GM21423 (cell line): ENCODE data around the gene U2AF1L4.

Experiments
- ATAC-seq: cut with Tn5 transposase; IDR thresholded peaks from one replicate; pipeline ENCODE4 v1.9.1; 2021; ENCODE audit warnings: mild to moderate bottlenecking, moderate library complexity; ENCODE audit not compliant: unreplicated experiment

The U2AF1L4 gene

DNA sequence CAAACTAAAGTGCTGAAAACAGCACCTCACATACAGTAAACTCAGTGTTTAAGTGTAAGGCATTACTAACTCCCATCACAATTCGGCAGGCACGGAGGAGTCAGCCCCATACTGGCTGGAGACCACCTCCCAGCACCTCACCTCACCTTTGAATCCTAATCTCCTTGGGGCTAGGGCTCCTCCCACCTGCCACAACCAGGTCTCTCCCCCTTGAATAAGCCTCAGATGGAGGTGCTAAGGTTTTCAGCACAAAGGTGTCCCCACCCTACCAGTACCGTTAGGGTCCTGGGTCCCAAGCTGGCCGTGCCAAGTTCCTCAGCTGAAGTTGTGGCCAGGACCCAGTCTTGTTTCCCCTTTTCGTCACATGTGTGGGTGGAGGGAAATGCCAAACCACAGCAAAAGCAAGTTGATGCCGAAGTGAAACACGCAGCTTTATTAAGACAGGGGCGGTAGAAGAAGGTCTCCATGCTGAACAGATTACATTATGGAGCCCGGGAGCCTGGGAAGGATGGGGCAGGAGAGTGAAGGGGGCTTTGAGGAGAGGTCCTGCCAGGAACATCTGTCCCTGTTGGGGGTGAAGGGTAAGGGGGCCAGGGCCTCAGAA is 3.0 kb downstream of the U2AF1L4 start, which contains the start of gene IGFLR1:
Gene IGFLR1 (minus strand): TSS at position 332 of the 604 bp plus-strand sequence. CDS start 1,272 bp downstream, outside the sequence.
- ATAC-seq = no peak

DNA sequence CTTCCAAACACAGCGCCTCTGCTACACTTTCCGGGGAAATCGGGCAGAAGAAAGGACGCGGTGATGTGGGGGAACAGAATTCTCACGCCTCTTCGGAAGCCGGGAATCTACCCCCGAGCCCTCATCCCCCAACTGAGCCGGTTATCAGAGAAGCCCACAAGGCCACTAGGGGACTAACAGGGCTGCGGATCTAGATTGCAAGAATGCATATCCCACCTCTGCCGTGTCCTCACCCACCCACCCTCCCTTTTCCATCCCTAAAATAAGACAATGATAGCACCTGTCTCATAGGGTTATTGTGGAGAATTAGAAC is 4.1 kb downstream of the U2AF1L4 start:
- ATAC-seq = no peak

DNA sequence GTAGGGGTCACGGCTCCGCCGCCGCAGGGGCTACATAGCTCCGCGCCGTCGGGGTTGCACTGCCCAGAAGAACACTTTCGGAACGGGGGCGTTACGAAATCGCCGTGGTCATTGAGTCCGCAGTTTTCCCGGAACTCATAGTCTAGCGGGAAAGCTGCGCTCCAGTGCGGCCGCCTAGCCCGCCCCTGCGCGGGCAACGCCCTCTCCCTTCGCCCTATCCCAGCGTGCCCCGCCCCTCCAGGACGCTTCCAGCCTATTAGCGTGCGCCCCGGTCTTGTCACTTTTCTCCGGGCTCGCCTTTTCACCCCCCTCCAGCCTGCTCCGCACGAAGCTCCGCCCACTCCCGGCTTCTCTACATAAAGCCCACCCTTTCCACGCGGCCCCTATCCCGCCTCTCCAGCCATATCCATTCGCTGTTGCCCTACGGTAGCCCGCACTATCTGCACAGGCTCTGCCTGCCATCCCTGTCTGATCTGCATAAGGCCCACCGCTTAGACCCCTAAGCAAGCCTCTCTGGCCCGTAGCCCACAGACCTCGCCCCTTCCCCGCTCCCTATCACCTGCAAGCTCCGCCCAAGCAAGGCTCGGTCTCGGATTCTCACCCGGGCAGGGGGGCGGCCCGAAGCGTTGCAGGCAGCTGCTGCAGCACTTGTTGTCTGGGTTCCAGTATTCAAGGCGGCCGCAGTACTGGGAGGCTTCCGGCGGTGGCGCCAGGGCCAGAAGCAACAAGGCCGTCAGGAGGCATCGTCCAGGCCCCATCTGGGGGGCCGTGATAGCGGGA is 4.6 kb downstream of the U2AF1L4 start:
- peak; percentile 50 for ATAC-seq

DNA sequence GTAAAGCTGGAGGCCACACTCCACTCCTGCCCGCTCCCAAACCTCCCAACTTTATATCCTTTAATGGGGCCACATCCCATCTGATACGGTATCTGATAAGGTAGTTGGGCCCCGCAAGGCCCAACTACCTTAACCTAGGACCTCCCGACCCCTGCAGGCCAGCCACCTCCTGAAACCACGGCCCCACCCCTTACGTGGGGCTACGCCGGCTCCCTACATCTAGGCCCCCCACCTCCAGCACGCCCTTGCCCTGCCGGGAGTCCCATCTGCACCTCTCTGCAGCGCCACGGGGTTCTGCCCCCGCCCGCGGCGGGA is 5.2 kb downstream of the U2AF1L4 start:
- peak; percentile 8 for ATAC-seq

DNA sequence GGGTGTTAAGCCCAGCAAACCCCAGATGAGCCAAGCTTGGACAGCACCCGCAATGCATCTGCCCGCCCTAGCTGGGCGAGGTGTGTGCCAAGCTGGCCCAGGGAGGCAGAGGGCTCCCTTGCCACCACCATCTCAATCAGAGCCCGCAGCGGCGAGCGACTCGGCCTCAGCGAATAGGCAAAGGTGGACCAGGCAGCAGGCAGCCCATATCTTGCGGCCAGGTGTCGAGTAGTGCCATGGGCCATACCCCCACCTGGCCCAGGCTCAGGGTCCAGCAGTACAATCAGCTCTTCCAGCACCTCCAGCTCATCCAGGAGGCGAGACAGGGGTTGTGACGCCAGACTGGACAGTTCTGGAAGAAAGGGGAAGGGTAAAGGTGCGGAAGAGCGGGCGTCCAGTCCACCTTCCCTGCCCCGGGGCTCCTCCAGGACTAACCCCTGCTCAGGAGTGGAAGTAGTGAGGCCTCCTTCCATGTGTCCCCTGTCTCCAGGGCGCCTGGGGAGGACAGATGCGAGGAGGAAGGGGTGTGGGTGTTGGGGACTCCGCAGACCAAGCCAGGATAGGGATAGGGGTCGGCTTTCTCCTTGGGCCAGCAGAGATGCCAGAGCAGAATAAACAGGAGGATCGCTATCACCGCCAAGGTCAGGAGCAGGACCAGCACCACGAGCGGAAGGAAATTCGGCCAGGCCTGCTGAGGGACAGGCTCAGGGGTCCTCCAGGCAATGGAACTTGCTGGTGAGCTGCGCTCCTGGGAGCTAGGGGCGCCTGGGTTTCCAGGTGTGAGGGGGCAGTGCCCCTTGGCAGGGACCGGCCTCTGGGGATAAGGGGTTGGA is 5.7 kb downstream of the U2AF1L4 start:
- no peak for ATAC-seq

DNA sequence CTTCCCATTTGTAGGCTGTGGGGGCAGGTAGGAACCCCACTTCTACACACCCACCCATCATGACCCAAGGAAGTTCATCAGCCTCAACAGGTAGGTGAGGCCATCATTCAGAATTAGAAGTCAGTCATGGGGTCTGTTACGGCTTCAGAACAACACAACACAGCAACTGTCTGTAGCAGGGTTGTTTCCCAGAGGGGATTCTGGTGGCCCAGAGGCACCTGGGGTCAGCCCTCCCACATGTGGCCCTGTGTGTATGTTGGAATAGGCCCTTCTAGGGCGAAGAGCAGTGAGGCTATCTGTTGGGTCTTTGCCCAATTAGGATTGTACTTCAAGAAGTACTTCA is 6.4 kb downstream of the U2AF1L4 start:
- no peak for ATAC-seq

DNA sequence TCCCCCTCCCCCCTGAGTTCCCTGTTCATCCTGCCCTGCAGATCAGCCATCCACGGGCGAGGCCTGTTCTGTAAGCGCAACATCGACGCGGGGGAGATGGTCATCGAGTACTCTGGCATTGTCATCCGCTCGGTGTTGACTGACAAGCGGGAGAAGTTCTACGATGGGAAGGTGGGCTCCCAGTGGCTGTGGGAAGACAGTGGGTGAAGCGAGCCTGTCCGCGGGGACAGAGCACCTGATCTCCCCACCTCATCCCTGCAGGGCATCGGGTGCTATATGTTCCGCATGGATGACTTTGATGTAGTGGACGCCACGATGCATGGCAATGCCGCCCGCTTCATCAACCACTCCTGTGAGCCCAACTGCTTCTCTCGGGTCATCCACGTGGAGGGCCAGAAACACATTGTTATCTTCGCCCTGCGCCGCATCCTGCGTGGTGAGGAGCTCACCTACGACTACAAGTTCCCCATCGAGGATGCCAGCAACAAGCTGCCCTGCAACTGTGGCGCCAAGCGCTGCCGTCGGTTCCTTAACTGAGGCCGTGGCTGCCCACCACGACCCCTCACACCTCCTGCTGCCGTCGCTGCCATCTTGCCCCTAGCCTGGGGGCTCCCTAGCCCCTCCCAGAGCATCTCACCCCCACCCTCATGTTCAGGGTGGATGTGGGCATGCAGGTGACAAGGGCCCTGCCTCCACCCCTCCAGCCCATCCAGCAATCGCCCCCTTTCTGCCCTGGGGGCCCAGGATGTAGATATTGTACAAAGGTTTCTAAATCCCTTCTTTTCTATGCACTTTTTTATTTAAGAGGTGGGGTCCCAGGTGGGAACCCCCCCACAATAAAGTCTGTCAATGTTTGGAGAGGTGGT is 7.0 kb downstream of the U2AF1L4 start:
- no peak for ATAC-seq

DNA sequence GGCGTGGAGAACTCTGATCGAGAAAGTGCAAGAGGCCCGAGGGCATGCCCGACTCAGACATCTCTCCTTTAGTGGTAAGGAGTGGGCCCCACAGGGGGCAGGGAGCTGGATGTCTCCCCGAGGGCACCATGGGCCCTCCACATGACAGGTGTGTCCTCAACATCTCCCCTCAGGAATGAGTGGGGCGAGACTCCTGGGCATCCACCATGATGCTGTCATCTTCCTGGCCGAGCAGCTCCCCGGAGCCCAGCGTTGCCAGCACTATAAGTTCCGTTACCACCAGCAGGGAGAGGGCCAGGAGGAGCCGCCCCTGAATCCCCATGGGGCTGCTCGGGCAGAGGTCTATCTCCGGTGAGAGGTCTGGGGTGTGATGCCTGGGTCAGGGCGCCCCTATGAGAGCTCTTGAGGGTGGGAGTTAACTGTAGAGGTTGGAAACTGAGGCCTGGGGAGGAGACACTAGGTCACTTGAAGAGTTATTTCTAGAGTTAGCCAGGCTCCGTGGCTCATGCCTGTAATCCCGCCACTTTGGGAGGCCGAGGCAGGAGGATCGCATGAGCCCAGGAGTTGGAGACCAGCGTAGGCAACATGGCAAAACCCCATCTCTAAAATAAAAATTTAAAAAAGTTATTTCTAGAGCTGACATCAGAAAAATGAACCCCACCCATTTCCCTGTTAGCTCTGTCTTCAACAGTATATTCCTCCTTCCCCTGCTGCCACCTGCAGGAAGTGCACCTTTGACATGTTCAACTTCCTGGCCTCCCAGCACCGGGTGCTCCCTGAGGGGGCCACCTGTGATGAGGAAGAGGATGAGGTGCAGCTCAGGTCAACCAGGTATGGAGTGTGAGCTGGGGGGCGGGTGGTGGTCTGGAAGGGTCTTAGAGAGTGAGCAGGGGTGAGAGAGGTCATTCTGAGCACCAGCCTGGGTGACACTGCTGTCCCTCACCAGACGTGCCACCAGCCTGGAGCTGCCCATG is 8.0 kb downstream of the U2AF1L4 start:
- ATAC-seq = no peak

DNA sequence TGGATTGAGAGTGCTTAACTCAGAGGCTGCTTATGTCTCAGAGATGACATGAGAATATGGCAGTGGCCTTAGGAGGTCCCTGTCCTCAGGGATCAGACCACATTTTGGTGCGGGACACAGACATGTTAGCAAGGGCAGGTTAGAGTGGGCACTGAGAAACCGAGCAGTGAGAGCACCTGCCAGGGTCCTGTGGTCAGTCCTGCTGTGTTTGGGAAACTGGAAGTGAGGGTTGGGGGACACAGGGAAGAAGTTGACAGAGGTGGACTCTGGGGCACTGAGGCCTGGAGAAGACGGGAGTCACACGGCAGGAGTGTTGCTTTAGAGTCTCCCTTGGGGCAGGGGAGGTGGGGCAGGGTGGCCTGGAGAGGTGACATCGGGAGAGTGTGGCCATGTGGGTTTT is 10.3 kb downstream of the U2AF1L4 start:
- ATAC-seq = no peak

DNA sequence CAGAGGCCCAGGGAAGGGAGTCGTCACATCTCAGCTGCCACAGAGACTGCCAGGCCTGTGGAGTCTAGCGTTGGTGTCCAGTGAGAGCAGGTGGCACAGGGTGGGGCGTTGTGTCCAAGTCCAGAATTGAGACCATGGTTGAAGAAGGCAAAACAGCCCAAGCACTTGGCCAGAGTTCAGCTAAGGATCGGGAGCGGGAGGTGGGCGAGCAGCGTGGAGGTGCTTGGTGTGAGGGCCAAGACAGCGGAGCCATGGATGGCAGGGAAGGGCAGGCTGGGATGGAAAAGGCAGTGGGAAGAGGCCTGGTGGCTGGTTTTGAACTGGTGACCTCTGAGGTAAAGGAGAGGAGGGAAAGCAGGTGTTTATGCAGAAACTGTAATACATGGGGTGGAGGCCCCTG is 10.9 kb downstream of the U2AF1L4 start:
- no peak for ATAC-seq

DNA sequence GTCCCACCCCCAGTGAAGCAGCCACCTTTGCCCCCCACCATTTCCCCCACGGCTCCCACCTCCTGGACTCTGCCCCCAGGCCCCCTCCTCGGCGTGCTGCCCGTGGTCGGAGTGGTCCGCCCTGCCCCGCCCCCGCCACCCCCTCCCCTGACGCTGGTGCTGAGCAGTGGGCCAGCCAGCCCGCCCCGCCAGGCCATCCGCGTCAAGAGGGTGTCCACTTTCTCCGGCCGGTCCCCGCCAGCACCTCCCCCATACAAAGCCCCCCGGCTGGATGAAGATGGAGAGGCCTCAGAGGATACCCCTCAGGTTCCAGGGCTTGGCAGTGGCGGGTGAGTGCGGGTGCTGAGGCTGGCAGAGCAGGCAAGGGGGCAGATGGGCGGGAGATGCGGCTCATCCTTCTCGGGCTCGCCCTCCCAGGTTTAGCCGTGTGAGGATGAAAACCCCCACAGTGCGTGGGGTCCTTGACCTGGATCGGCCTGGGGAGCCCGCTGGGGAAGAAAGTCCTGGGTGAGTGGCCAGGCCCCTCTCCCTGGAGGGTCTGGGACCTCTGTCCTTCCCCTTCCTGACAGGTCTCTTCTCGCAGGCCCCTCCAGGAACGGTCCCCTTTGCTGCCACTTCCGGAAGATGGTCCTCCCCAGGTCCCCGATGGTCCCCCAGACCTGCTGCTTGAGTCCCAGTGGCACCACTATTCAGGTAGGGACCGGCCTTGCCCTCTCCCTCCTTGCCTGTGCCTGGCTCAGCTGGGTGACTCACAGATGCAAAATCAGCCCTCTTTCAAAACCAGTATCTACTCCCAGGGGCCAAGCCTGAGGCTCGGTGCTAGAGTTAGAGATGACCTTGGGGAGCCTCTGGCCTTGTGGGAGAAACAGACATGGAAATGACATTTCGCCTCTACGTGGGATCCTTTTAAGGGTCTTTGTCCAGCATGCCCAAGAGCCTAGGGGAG is 11.8 kb downstream of the U2AF1L4 start:
- ATAC-seq = no peak

DNA sequence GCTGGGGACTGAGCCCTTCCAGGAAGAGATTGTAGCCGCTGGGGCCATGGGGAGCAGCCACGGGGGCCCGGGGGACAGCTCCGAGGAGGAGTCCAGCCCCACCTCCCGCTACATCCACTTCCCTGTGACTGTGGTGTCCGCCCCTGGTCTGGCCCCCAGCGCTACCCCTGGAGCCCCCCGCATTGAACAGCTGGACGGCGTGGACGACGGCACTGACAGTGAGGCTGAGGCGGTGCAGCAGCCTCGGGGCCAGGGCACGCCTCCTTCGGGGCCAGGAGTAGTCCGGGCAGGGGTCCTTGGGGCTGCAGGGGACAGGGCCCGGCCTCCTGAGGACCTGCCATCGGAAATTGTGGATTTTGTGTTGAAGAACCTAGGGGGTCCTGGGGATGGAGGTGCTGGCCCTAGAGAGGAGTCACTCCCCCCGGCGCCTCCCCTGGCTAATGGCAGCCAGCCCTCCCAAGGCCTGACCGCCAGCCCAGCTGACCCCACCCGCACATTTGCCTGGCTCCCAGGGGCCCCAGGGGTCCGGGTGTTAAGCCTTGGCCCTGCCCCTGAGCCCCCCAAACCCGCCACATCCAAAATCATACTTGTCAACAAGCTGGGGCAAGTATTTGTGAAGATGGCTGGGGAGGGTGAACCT is 12.6 kb downstream of the U2AF1L4 start:
- no peak for ATAC-seq

DNA sequence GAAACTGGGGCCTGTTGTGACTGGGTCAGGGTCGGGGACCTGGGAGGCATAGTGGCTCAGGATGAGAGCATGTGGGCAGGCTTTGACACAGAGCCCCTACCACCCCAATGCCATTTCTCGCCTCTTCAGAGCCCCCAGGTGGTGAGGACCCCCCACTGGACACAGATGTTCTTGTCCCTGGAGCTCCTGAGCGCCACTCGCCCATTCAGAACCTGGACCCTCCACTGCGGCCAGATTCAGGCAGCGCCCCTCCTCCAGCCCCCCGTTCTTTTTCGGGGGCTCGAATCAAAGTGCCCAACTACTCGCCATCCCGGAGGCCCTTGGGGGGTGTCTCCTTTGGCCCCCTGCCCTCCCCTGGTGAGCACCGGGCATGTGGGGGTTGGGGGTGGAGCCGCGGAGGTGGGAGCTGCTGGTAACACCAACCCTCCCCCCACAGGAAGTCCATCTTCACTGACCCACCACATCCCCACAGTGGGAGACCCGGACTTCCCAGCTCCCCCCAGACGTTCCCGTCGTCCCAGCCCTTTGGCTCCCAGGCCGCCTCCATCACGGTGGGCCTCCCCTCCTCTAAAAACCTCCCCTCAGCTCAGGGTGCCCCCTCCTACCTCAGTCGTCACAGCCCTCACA is 13.3 kb downstream of the U2AF1L4 start:
- ATAC-seq = no peak

DNA sequence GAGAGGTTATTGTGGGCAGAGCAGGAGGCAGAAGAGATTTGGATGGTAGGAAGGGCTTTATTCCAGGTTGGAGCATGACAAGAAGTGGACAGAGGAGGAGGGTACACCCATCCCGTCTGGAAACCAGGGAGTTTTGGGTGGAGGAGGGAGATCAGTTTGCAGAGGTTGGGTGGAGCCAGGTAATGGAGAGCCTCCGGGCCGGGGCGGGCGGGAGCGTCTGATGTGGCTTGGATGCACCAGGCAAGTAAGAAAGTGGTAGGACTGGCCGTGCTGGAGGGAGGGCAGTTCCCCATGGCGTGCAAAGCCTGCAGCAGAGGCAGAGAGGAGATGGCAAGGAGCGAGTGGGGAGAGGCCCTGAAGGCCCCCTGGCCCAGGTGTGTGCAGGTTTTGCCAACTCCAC is 13.9 kb downstream of the U2AF1L4 start:
- ATAC-seq = no peak

DNA sequence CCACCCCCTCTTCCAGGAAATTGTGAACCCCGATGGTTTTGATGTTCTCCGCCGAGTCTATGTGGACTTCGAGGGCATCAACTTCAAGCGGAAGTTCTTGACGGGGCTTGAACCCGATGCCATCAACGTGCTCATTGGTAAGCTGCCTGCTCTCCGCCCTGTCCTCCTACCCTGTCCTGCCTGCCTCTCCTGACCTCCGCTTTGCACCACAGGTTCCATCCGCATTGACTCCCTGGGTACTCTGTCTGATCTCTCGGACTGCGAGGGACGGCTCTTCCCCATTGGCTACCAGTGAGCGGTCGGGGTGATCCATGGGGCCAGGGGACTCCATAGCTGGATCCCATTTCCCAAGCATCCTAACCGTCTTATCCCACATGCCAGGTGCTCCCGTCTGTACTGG is 14.9 kb downstream of the U2AF1L4 start:
- no peak for ATAC-seq

DNA sequence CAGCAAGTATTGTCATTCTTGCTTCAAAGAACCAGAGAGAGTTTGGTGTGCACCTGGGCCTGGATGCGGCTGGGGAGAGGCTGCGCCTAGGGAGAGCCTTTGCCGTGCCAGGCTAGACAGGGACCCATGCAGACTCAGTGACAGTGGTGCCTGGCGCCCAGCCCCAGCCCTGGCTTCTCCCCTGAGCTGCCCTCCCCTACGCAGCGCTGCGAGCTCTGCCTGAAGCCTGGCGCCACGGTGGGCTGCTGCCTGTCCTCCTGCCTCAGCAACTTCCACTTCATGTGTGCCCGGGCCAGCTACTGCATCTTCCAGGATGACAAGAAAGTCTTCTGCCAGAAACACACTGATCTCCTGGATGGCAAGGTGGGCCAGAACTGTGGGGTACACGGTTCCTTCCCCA is 15.5 kb downstream of the U2AF1L4 start:
- ATAC-seq = no peak

DNA sequence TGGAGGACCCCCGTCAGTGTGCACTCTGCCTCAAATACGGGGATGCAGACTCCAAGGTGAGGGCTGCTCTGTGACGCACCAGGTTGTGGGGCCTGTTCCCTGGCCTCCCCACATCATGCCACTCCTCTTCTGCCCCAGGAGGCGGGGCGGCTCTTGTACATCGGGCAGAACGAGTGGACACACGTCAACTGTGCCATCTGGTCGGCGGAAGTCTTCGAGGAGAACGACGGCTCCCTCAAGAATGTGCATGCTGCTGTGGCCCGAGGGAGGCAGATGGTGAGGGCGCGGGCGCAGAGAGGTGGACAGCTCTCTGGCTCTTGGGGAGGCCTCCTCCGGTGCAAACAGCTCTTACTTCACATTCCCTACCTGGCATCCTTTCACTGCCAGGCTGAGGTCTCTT is 16.2 kb downstream of the U2AF1L4 start:
- ATAC-seq = no peak
